Transverse colon (tissue), 4 donors: ENCODE results near the gene EYS. TPM values are rescaled to one million over a fixed set of nuclear protein-coding genes. Genes with fewer than 3 reads are reported as not detected.

Experiments used
- DNase-seq: peaks from one replicate; pipeline ENCODE4 v3.0.0-alpha.2; 2019
- H3K27ac ChIP-seq, 4 donors: fragments of 200-600 bp; sonication (generic); 2 replicates each; pipeline ENCODE4 v1.5.1; 2016 to 2018; ENCODE audit warnings: inconsistent platforms in 4 of 4
- H3K27me3 ChIP-seq: fragments of 200-600 bp; sonication (generic); 2 replicates; pipeline ENCODE4 v1.5.1; 2017; ENCODE audit warnings: inconsistent platforms
- H3K36me3 ChIP-seq, 4 donors: fragments of 200-600 bp; sonication (generic); 2 replicates each; pipeline ENCODE4 v1.5.1; 2017 to 2019; ENCODE audit warnings: inconsistent platforms in 4 of 4
- H3K4me1 ChIP-seq, 4 donors: fragments of 200-600 bp; sonication (generic); 2 replicates each; pipeline ENCODE4 v1.5.1; 2017 to 2020; ENCODE audit warnings: inconsistent platforms in 4 of 4
- H3K4me3 ChIP-seq, 4 donors: fragments of 200-600 bp; sonication (generic); 1 replicate in 1 of 4; 2 replicates in 3 of 4; pipeline versions ENCODE4 v1.5.1 to v1.6.1; 2017 to 2019; ENCODE audit warnings: inconsistent platforms in 4 of 4
- H3K9me3 ChIP-seq, 2 donors: fragments of 200-600 bp; sonication (generic); 2 replicates each; pipeline ENCODE4 v1.5.1; 2017 to 2019; ENCODE audit warnings: inconsistent platforms in 2 of 2
- EP300 ChIP-seq: sonication (generic); formaldehyde crosslinking; IDR thresholded peaks from one replicate; pipeline ENCODE4 v1.6.1; 2017; ENCODE audit warnings: antibody characterized with exemption, low read depth
- POLR2A ChIP-seq: fragments of 450-650 bp; IDR thresholded peaks from one replicate; pipeline ENCODE4 v1.6.1; 2016; ENCODE audit warnings: antibody characterized with exemption, mild to moderate bottlenecking, moderate library complexity
- POLR2AphosphoS5 ChIP-seq, 3 donors: sonication (generic); formaldehyde crosslinking; IDR thresholded peaks; one replicate each; pipeline ENCODE4 v1.6.1; 2016; ENCODE audit warnings: antibody characterized with exemption in 3 of 3
- WGBS, 2 donors: methylation state at CpG; one replicate each; pipeline ENCODE4 v1.1.5; 2018; ENCODE audit warnings: low coverage in 1 of 2; 5-methylcytosine and 5-hydroxymethylcytosine counted together
- in situ Hi-C, 4 donors: fragments of 200-750 bp; cut with MboI; loops; one replicate each; pipeline versions ENCODE4 v1.15.0 to v1.15.1; 2017; ENCODE audit warnings: low sequenced_read_pairs in 3 of 4, low pct_ligation_motif_present in 1 of 4, low pct_unique_long_range_greater_than_20kb in 1 of 4
- intact Hi-C: fragments of 100-400 bp; cut with DNase I; formaldehyde crosslinking; loops from one replicate; pipeline ENCODE4 v1.15.1; 2023; ENCODE audit warnings: low total_unique reads
- total RNA-seq, 4 donors: library from RNA; depleted of rRNA; stranded (reverse); fragments of >200 nt; gene quantifications; one replicate each; pipeline ENCODE4 v1.1.0, GENCODE V29; 2016
- TF ChIP-seq, protein P1 (sequence below), 5 experiments: fragments of 200-600 bp in 3 of 5; fragments of 450-650 bp in 2 of 5; sonication (generic) in 3 of 5; IDR thresholded peaks; 1 replicate in 2 of 5; 2 replicates in 3 of 5; pipeline ENCODE4 v1.5.1; 2016 to 2017; ENCODE audit warnings: antibody characterized with exemption in 5 of 5, inconsistent platforms in 3 of 5, mild to moderate bottlenecking in 2 of 5, moderate library complexity in 1 of 5

The EYS gene
- total RNA-seq, 4 donors from 2014 or later: 0.41 TPM; not detected in 3

DNA sequence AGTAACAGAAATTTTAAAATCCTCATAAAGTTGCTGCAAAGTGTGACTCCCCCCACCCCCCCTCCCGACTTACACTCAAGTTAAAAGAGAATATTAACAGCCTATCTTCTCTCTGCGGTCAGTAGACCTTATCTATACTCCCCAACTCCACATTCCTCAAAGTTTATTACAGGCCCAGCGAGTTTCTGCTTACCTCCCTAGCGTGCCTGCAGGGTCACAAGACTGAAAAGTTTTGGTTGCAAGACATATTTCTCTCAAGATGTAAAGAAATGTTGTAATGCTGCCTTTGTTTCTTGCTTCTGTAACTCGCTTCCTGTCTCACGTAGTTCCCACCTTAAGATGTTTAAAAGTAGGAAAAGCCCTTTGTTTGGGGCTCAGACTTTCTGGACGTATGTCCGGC lies 1371.8 kb downstream of the EYS start:
- Histone ChIP-seq H3K4me1 (no peaks in the 10 kb centered on the region), H3K9me3 (no peaks in the 10 kb centered on the region), H3K36me3 (no peaks in the 10 kb centered on the region), H3K27ac (no peak overlapping the region), H3K4me3 (no peak overlapping the region), H3K27me3 (no peaks in the 10 kb centered on the region)
- DNase-seq: no peak
- intact Hi-C loops (no loop called here), in situ Hi-C loops (loop anchor here in 2 of 4 donors (10.0 to 25.0 kb wide), 2 partner anchors 323 to 410 kb away; no protein-coding TSS in a partner anchor)
- TF ChIP-seq EP300: no peak
- TF ChIP-seq, protein P1, sequence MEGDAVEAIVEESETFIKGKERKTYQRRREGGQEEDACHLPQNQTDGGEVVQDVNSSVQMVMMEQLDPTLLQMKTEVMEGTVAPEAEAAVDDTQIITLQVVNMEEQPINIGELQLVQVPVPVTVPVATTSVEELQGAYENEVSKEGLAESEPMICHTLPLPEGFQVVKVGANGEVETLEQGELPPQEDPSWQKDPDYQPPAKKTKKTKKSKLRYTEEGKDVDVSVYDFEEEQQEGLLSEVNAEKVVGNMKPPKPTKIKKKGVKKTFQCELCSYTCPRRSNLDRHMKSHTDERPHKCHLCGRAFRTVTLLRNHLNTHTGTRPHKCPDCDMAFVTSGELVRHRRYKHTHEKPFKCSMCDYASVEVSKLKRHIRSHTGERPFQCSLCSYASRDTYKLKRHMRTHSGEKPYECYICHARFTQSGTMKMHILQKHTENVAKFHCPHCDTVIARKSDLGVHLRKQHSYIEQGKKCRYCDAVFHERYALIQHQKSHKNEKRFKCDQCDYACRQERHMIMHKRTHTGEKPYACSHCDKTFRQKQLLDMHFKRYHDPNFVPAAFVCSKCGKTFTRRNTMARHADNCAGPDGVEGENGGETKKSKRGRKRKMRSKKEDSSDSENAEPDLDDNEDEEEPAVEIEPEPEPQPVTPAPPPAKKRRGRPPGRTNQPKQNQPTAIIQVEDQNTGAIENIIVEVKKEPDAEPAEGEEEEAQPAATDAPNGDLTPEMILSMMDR (IDR thresholded peaks at IDR 0.05): no peak
- no peak for TF ChIP-seq POLR2A
- no peak for TF ChIP-seq POLR2AphosphoS5 (IDR thresholded peaks at IDR 0.05)
- 81 to 94% methylated on average over 7 to 8 of the region's 8 CpGs for WGBS, 2 donors

DNA sequence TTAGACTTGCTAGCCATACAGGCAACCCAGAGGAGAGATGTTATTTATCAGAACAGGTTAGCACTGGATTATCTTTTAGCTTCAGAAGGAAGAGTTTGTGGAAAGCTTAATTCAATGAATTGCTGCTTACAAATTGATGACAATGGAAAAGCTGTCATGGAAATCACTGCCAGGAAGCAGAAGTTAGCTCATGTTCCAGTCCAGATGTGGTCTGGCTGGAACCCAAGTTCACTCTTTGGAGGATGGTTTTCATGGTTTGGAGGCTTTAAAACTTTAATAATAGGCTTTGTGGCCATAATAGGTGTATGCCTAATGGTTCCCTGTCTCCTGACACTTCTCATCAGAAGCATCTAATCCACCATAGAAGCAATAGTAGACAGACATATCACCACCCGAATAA lies 1372.4 kb downstream of the EYS start:
- 100% methylated on average over 1 of the region's 1 CpG for WGBS, 2 donors
- Histone ChIP-seq H3K4me1 (no peaks in the 10 kb centered on the region), H3K36me3 (no peaks in the 10 kb centered on the region), H3K9me3 (no peaks in the 10 kb centered on the region), H3K4me3 (no peak overlapping the region), H3K27me3 (no peaks in the 10 kb centered on the region), H3K27ac (no peak overlapping the region)
- DNase-seq: no peak
- TF ChIP-seq, protein P1 (IDR thresholded peaks at IDR 0.05): no peak
- TF ChIP-seq EP300: no peak
- TF ChIP-seq POLR2AphosphoS5 (IDR thresholded peaks at IDR 0.05): no peak
- no peak for TF ChIP-seq POLR2A
- in situ Hi-C loops (loop anchor here in 2 of 4 donors (10.0 to 25.0 kb wide), 2 partner anchors 322 to 410 kb away; no protein-coding TSS in a partner anchor), intact Hi-C loops (no loop called here)

DNA sequence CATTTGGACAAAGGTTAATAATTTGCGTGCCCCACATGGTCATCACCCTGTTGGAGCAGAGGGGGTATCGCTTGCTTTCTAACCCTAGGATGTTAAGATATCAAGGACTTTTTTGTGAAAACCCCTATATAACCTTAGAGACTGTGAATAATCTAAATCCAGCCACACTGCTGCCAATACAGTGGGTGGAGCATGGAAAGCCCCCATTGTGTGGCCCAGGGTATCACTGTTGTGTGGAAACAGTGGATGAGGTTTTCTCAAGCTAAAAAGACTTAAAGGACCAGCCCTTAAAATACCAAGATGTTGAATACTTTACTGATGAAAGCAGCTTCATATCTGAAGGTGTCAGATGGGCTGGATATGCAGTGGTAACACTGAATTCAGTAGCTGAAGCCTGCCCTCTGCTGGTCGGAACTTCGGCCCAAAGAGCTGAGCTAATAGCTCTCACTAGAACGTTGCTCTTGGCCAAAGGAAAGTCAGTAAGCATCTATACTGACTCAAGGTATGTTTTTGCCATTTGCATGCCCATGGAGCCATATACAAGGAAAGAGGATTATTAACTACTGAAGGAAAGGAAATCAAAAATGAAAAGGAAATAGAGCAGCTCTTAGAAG lies 1376.2 kb downstream of the EYS start:
- WGBS, 2 donors: 17 to 39% methylated on average over 1 to 5 of the region's 5 CpGs
- Histone ChIP-seq H3K4me3 (no peak overlapping the region), H3K4me1 (no peaks in the 10 kb centered on the region), H3K27me3 (no peaks in the 10 kb centered on the region), H3K9me3 (no peaks in the 10 kb centered on the region), H3K27ac (no peak overlapping the region), H3K36me3 (no peaks in the 10 kb centered on the region)
- no peak for TF ChIP-seq POLR2AphosphoS5 (IDR thresholded peaks at IDR 0.05)
- TF ChIP-seq, protein P1 (IDR thresholded peaks at IDR 0.05): peak; percentile 50 to 71 (median 64)
- in situ Hi-C loops (loop anchor here in 2 of 4 donors (10.0 to 25.0 kb wide), 2 partner anchors 318 to 406 kb away; no protein-coding TSS in a partner anchor), intact Hi-C loops (no loop called here)
- DNase-seq: peak; percentile 83

DNA sequence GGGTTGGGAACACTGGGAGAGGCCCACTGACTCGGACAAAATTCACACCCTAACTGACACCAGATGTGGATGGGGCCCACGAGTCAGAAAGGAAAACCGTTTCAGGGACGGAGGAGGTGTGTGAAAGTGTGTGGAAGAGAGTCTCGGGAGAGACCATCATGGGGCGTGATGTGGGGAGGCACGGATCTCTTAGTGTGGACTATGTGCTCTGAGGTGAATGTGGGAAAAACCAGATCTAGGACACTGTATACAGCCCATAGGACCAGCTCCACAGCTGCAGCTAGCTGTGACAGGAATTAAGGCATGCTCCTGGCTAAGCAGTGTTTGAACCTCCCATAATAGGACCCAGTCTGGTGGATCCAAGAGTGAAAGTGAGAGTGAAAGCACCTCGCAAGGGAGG lies 1380.1 kb downstream of the EYS start:
- in situ Hi-C loops (loop anchor here (10.0 to 25.0 kb wide), 4 partner anchors 312 to 402 kb away; no protein-coding TSS in a partner anchor), intact Hi-C loops (loop anchor here (10.0 kb wide), 1 partner anchor 412 kb away; no protein-coding TSS in a partner anchor)
- Histone ChIP-seq H3K9me3 (no peaks in the 10 kb centered on the region), H3K27me3 (no peaks in the 10 kb centered on the region), H3K27ac (no peak overlapping the region), H3K4me1 (no peaks in the 10 kb centered on the region), H3K36me3 (no peaks in the 10 kb centered on the region), H3K4me3 (no peak overlapping the region)
- DNase-seq: no peak
- WGBS, 2 donors: 89 to 93% methylated on average over 4 to 8 of the region's 8 CpGs
- TF ChIP-seq EP300: no peak
- TF ChIP-seq, protein P1 (IDR thresholded peaks at IDR 0.05): no peak
- TF ChIP-seq POLR2AphosphoS5 (IDR thresholded peaks at IDR 0.05): no peak
- no peak for TF ChIP-seq POLR2A
